ENCODE results near the gene BMPR1A. TPM values are rescaled to one million over a fixed set of nuclear protein-coding genes. Genes with fewer than 3 reads are reported as not detected.
A peak's percentile ranks its signal among the peaks of the same experiment; 100 is the strongest.

BMPR1A gene
- total RNA-seq, 1 donor from 2014 or later = 42.3 TPM

DNA sequence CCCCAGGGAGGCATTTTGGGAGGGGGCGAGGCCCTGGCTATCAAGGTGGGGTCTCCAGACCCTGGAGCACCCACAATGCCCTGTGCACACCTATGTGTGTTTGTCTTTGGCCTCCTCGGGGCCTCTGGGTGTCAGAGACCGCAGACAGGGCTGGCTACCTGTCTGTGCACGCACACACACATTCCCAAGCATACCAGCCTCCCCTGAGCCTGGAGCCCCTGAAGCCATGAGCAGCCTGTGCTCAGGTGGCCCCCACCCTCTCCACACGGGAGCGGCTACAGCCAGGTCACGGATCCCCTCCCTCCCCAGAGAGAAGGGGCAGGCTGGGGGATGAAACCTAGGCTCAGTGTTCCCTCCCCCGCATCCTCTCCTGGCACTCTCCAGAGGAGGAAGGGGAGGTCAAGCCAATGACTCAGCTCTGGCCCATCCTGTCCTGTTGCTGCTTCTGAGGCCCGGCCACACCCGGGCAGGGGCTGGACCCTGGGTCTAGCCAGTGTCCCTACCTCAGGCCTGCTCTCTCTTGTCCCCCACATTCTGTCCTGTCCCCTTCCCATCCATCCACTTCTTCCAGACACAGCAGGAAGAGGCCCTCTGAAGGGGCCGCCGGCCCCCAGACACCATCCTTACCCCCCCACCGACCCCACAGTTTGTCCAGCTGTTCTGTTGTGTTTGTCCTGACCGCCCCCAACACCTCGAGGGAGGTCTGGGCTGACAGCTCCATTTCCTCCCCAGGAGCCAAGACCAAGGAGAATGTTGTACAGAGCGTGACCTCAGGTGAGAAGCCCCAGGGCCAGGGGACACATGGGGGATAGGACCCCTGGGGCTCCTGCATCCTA lies 202.7 kb downstream of the BMPR1A start:
- peak overlapping the region; percentile 58 for H3K27ac ChIP-seq (ENCODE audit: low read depth, low read length)
- H3K4me1 ChIP-seq (ENCODE audit: control insufficient read depth in 3 of 3, insufficient read depth in 3 of 3, low read length in 3 of 3) = peaks cover 25 to 59% (median 35%) of the 10 kb centered on the region in 3 donors
- H3K9me3 ChIP-seq (ENCODE audit: control insufficient read depth in 3 of 3, low read length in 3 of 3) = no peaks in the 10 kb centered on the region
- peak overlapping the region in 2 of 3 donors; percentile 38 to 73 for H3K9ac ChIP-seq (ENCODE audit: low read depth in 1 of 3, low read length in 3 of 3)
- peak overlapping the region; percentile 53 to 67 (median 60) for H3K4me3 ChIP-seq (ENCODE audit: low read length in 3 of 3)
- H3K27me3 ChIP-seq (ENCODE audit: control insufficient read depth in 3 of 3, insufficient read depth in 3 of 3, low read length in 3 of 3) = peaks cover 0 to 6% (median 6%) of the 10 kb centered on the region in 3 donors
- no peaks in the 10 kb centered on the region for H3K36me3 ChIP-seq (ENCODE audit: control insufficient read depth in 3 of 3, insufficient read depth in 3 of 3, low read length in 3 of 3)

DNA sequence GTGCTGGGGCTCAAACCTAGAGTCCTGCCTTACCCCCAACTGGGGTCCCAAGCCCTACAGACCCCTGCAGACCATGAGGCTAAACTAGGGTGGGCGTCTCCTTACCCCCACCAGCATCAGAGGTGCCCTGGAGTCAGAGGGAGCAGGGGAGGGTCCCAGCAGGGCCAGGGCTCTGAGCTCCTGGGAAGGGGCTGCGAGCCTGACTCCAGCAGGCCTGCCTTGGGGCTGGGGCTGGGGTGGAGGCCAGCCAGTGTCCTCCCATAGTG lies 203.3 kb downstream of the BMPR1A start:
- Histone ChIP-seq H3K4me1 (ENCODE audit: control insufficient read depth in 3 of 3, insufficient read depth in 3 of 3, low read length in 3 of 3) (peaks cover 26 to 59% (median 32%) of the 10 kb centered on the region in 3 donors), H3K4me3 (ENCODE audit: low read length in 3 of 3) (peak overlapping the region in 1 of 3 donors; percentile 67), H3K9me3 (ENCODE audit: control insufficient read depth in 3 of 3, low read length in 3 of 3) (no peaks in the 10 kb centered on the region), H3K27me3 (ENCODE audit: control insufficient read depth in 3 of 3, insufficient read depth in 3 of 3, low read length in 3 of 3) (peaks cover 0 to 6% (median 6%) of the 10 kb centered on the region in 3 donors), H3K9ac (ENCODE audit: low read depth in 1 of 3, low read length in 3 of 3) (peak overlapping the region in 2 of 3 donors; percentile 38 to 73), H3K36me3 (ENCODE audit: control insufficient read depth in 3 of 3, insufficient read depth in 3 of 3, low read length in 3 of 3) (no peaks in the 10 kb centered on the region), H3K27ac (ENCODE audit: low read depth, low read length) (peak overlapping the region; percentile 58)

DNA sequence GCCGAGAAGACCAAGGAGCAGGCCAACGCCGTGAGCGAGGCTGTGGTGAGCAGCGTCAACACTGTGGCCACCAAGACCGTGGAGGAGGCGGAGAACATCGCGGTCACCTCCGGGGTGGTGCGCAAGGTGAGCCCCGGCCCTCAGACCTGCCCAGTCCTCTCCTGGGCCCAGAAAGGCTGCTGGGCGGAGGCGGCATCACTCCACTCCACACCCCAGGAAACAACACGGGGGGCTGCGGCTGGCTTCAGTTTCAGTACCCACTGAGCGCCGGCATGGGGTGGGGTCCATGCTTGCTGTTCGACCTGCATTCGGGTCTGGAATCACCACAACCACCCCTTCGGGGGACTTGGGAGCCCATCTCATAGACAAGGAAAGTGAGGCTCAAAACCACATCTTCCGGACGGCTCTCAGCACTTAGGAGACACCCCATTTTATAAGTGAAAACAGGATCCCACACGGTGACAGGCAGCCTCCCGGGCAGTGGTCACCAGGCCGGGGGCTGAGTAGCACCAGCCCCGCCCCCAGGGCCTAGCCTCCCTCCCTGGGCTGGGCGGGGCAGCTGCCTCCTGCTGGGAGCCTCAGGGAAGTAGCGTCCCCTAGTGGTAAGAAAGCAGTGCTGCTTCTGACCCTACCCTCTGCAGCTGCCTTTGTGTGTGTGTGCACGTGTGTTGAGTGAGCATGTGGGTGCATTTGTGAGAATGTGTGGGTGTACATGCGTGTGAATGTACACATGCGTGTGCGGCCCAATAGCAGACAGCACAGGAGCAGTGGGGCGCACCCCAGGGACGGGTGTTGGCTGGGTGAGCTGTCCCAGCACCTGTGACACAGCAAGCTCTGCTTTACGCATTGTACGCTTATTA lies 203.8 kb downstream of the BMPR1A start:
- H3K4me1 ChIP-seq (ENCODE audit: control insufficient read depth in 3 of 3, insufficient read depth in 3 of 3, low read length in 3 of 3) = peaks cover 23 to 54% (median 29%) of the 10 kb centered on the region in 3 donors
- no peaks in the 10 kb centered on the region for H3K36me3 ChIP-seq (ENCODE audit: control insufficient read depth in 3 of 3, insufficient read depth in 3 of 3, low read length in 3 of 3)
- H3K9me3 ChIP-seq (ENCODE audit: control insufficient read depth in 3 of 3, low read length in 3 of 3) = no peaks in the 10 kb centered on the region
- H3K27ac ChIP-seq (ENCODE audit: low read depth, low read length) = peak overlapping the region; percentile 58
- peaks cover 0 to 6% (median 6%) of the 10 kb centered on the region in 3 donors for H3K27me3 ChIP-seq (ENCODE audit: control insufficient read depth in 3 of 3, insufficient read depth in 3 of 3, low read length in 3 of 3)
- peak overlapping the region in 1 of 3 donors; percentile 67 for H3K4me3 ChIP-seq (ENCODE audit: low read length in 3 of 3)
- H3K9ac ChIP-seq (ENCODE audit: low read depth in 1 of 3, low read length in 3 of 3) = peak overlapping the region in 2 of 3 donors; percentile 38 to 73

GRCh38 chr10:86960863-86961434 lies 204.5 kb downstream of the BMPR1A start:
- Histone ChIP-seq H3K27ac (ENCODE audit: low read depth, low read length) (no peak overlapping the region), H3K4me3 (ENCODE audit: low read length in 3 of 3) (no peak overlapping the region), H3K9ac (ENCODE audit: low read depth in 1 of 3, low read length in 3 of 3) (no peak overlapping the region), H3K4me1 (ENCODE audit: control insufficient read depth in 3 of 3, insufficient read depth in 3 of 3, low read length in 3 of 3) (peaks cover 19 to 55% (median 27%) of the 10 kb centered on the region in 3 donors), H3K9me3 (ENCODE audit: control insufficient read depth in 3 of 3, low read length in 3 of 3) (no peaks in the 10 kb centered on the region), H3K36me3 (ENCODE audit: control insufficient read depth in 3 of 3, insufficient read depth in 3 of 3, low read length in 3 of 3) (no peaks in the 10 kb centered on the region), H3K27me3 (ENCODE audit: control insufficient read depth in 3 of 3, insufficient read depth in 3 of 3, low read length in 3 of 3) (peaks cover 0 to 6% (median 6%) of the 10 kb centered on the region in 3 donors)

- Histone ChIP-seq H3K9me3 (ENCODE audit: control insufficient read depth in 3 of 3, low read length in 3 of 3) (no peaks in the 10 kb centered on the region), H3K4me1 (ENCODE audit: control insufficient read depth in 3 of 3, insufficient read depth in 3 of 3, low read length in 3 of 3) (peaks cover 22 to 55% (median 31%) of the 10 kb centered on the region in 3 donors), H3K36me3 (ENCODE audit: control insufficient read depth in 3 of 3, insufficient read depth in 3 of 3, low read length in 3 of 3) (no peaks in the 10 kb centered on the region), H3K9ac (ENCODE audit: low read depth in 1 of 3, low read length in 3 of 3) (no peak overlapping the region), H3K27me3 (ENCODE audit: control insufficient read depth in 3 of 3, insufficient read depth in 3 of 3, low read length in 3 of 3) (peaks cover 0 to 6% (median 6%) of the 10 kb centered on the region in 3 donors), H3K27ac (ENCODE audit: low read depth, low read length) (no peak overlapping the region), H3K4me3 (ENCODE audit: low read length in 3 of 3) (no peak overlapping the region)
Measured at GRCh38 chr10:86961481-86962091, 205.2 kb downstream of the BMPR1A start.

DNA sequence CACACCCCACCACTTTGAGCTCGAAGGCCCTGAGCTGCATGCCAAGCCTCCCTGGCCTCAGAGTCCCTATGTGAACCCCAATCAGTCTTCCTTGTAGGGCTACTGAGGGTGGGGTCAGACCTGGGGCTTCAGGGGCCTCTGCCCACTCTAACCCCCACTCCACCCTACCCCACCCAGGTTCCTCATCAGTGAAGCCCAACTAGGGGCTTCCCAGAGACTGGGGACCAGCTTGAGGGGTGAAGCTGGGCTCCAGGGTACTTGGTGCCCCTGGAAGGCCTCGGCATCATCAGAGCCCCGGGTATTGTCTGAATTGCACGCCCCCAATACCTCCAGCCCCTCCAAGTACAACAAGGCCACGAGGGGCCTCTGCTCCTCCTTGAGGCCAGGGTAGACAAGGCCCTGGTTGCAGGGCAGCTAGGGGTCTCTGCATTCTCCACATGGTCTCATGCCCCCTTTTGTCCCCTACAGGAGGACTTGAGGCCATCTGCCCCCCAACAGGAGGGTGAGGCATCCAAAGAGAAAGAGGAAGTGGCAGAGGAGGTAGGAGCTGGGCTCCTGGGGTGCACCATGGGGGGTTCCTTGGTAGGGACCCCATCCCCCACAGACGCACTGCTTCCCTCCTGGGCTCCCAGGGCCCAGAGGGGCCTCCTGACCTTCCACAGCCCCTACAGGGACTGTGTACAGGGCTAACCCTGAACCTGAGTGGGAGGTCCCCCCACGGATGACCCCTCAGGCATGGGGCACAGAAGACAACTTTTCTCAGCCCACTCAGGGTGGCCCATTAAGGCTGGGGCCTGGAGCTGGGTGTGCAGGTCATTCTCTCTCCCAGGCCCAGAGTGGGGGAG lies 205.9 kb downstream of the BMPR1A start:
- peaks cover 0 to 6% (median 6%) of the 10 kb centered on the region in 3 donors for H3K27me3 ChIP-seq (ENCODE audit: control insufficient read depth in 3 of 3, insufficient read depth in 3 of 3, low read length in 3 of 3)
- peaks cover 30 to 55% (median 35%) of the 10 kb centered on the region in 3 donors for H3K4me1 ChIP-seq (ENCODE audit: control insufficient read depth in 3 of 3, insufficient read depth in 3 of 3, low read length in 3 of 3)
- no peaks in the 10 kb centered on the region for H3K9me3 ChIP-seq (ENCODE audit: control insufficient read depth in 3 of 3, low read length in 3 of 3)
- no peaks in the 10 kb centered on the region for H3K36me3 ChIP-seq (ENCODE audit: control insufficient read depth in 3 of 3, insufficient read depth in 3 of 3, low read length in 3 of 3)
- no peak overlapping the region for H3K4me3 ChIP-seq (ENCODE audit: low read length in 3 of 3)
- H3K27ac ChIP-seq (ENCODE audit: low read depth, low read length) = no peak overlapping the region
- no peak overlapping the region for H3K9ac ChIP-seq (ENCODE audit: low read depth in 1 of 3, low read length in 3 of 3)

DNA sequence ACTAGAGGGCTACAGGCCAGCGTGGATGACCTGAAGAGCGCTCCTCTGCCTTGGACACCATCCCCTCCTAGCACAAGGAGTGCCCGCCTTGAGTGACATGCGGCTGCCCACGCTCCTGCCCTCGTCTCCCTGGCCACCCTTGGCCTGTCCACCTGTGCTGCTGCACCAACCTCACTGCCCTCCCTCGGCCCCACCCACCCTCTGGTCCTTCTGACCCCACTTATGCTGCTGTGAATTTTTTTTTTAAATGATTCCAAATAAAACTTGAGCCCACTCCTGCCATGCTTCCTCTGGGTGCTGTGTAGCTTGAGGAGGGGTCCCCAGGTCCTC lies 206.5 kb downstream of the BMPR1A start:
- Histone ChIP-seq H3K4me1 (ENCODE audit: control insufficient read depth in 3 of 3, insufficient read depth in 3 of 3, low read length in 3 of 3) (peaks cover 34 to 57% (median 36%) of the 10 kb centered on the region in 3 donors), H3K4me3 (ENCODE audit: low read length in 3 of 3) (no peak overlapping the region), H3K27ac (ENCODE audit: low read depth, low read length) (no peak overlapping the region), H3K27me3 (ENCODE audit: control insufficient read depth in 3 of 3, insufficient read depth in 3 of 3, low read length in 3 of 3) (peaks cover 0 to 6% (median 6%) of the 10 kb centered on the region in 3 donors), H3K9ac (ENCODE audit: low read depth in 1 of 3, low read length in 3 of 3) (no peak overlapping the region), H3K9me3 (ENCODE audit: control insufficient read depth in 3 of 3, low read length in 3 of 3) (no peaks in the 10 kb centered on the region), H3K36me3 (ENCODE audit: control insufficient read depth in 3 of 3, insufficient read depth in 3 of 3, low read length in 3 of 3) (no peaks in the 10 kb centered on the region)

- Histone ChIP-seq H3K4me1 (ENCODE audit: control insufficient read depth in 3 of 3, insufficient read depth in 3 of 3, low read length in 3 of 3) (peaks cover 36 to 56% (median 37%) of the 10 kb centered on the region in 3 donors), H3K9me3 (ENCODE audit: control insufficient read depth in 3 of 3, low read length in 3 of 3) (no peaks in the 10 kb centered on the region), H3K27ac (ENCODE audit: low read depth, low read length) (no peak overlapping the region), H3K4me3 (ENCODE audit: low read length in 3 of 3) (no peak overlapping the region), H3K27me3 (ENCODE audit: control insufficient read depth in 3 of 3, insufficient read depth in 3 of 3, low read length in 3 of 3) (peaks cover 0 to 6% (median 4%) of the 10 kb centered on the region in 3 donors), H3K9ac (ENCODE audit: low read depth in 1 of 3, low read length in 3 of 3) (no peak overlapping the region), H3K36me3 (ENCODE audit: control insufficient read depth in 3 of 3, insufficient read depth in 3 of 3, low read length in 3 of 3) (no peaks in the 10 kb centered on the region)
Measured at GRCh38 chr10:86963341-86963919, 207.0 kb downstream of the BMPR1A start.
